Stimulated activated CD8-positive, alpha-beta memory T cell treated with anti-CD3 and anti-CD28 coated beads, Interleukin-2, amount 100 ng/mL, for 1 hour (primary cell): ENCODE results near the gene SHMT1.
"Not testable (repeated sequence)": the region's sequence is repeated elsewhere in the genome, so short reads cannot be mapped to it uniquely, and the experiment has no call there.

Source experiments
- DNase-seq, 2 donors: peaks; one replicate each; pipeline ENCODE4 v3.0.0-alpha.2; 2020; ENCODE audit warnings: low read depth in 2 of 2

Gene SHMT1

GRCh38 chr17:18324140-18325050, 39.0 kb downstream of the SHMT1 start:
- DNase-seq: no peak

GRCh38 chr17:18323507-18324139, 39.7 kb downstream of the SHMT1 start:
- DNase-seq: no peak

GRCh38 chr17:18323007-18323406, 40.3 kb downstream of the SHMT1 start:
- no peak for DNase-seq

- no peak for DNase-seq
Observed at GRCh38 chr17:18322522-18322921, 40.8 kb downstream of the SHMT1 start.

GRCh38 chr17:18321309-18321708, 42.0 kb downstream of the SHMT1 start:
- DNase-seq: no peak

- no peak for DNase-seq
Observed at GRCh38 chr17:18320301-18320700, 43.0 kb downstream of the SHMT1 start.

GRCh38 chr17:18319604-18320256, 43.6 kb downstream of the SHMT1 start:
- no peak for DNase-seq

GRCh38 chr17:18318771-18319450, 44.4 kb downstream of the SHMT1 start:
- no peak for DNase-seq

GRCh38 chr17:18318117-18318516, 45.2 kb downstream of the SHMT1 start:
- no peak for DNase-seq

- DNase-seq: no peak
Observed at GRCh38 chr17:18315961-18316360, 47.4 kb downstream of the SHMT1 start.

- no peak for DNase-seq
Observed at GRCh38 chr17:18315562-18315922, 47.8 kb downstream of the SHMT1 start.

GRCh38 chr17:18314731-18315561, 48.4 kb downstream of the SHMT1 start, which contains the start of the genes SMCR8 and TOP3A:
Gene SMCR8 (plus strand): TSS chr17:18315293. CDS start chr17:18315790, 497 bp downstream.
Gene TOP3A (minus strand): TSS chr17:18314994. CDS start chr17:18314778, 216 bp downstream.
- peak; percentile 94 to 95 for DNase-seq

- no peak for DNase-seq
Observed at GRCh38 chr17:18314059-18314730, 49.2 kb downstream of the SHMT1 start.

- no peak for DNase-seq
Observed at GRCh38 chr17:18309202-18309601, 54.1 kb downstream of the SHMT1 start.

- not testable (repeated sequence) for DNase-seq
Observed at GRCh38 chr17:18303206-18303605, 60.1 kb downstream of the SHMT1 start.

- DNase-seq: no peak
Observed at GRCh38 chr17:18300725-18301480, 62.4 kb downstream of the SHMT1 start.

GRCh38 chr17:18298061-18298460, 65.3 kb downstream of the SHMT1 start:
- DNase-seq: not testable (repeated sequence)

- DNase-seq: no peak
Observed at GRCh38 chr17:18291718-18292540, 71.4 kb downstream of the SHMT1 start.

GRCh38 chr17:18285296-18285695, 78.1 kb downstream of the SHMT1 start:
- DNase-seq: no peak
